HG03045 (cell line): ENCODE data around the gene SIK1.
"Not testable (repeated sequence)": the region's sequence is repeated elsewhere in the genome, so short reads cannot be mapped to it uniquely, and the experiment has no call there.

Source experiments
- ATAC-seq: cut with Tn5 transposase; IDR thresholded peaks from one replicate; pipeline ENCODE4 v1.9.1; 2021; ENCODE audit warnings: mild to moderate bottlenecking, moderate library complexity; ENCODE audit not compliant: unreplicated experiment

Gene SIK1

DNA sequence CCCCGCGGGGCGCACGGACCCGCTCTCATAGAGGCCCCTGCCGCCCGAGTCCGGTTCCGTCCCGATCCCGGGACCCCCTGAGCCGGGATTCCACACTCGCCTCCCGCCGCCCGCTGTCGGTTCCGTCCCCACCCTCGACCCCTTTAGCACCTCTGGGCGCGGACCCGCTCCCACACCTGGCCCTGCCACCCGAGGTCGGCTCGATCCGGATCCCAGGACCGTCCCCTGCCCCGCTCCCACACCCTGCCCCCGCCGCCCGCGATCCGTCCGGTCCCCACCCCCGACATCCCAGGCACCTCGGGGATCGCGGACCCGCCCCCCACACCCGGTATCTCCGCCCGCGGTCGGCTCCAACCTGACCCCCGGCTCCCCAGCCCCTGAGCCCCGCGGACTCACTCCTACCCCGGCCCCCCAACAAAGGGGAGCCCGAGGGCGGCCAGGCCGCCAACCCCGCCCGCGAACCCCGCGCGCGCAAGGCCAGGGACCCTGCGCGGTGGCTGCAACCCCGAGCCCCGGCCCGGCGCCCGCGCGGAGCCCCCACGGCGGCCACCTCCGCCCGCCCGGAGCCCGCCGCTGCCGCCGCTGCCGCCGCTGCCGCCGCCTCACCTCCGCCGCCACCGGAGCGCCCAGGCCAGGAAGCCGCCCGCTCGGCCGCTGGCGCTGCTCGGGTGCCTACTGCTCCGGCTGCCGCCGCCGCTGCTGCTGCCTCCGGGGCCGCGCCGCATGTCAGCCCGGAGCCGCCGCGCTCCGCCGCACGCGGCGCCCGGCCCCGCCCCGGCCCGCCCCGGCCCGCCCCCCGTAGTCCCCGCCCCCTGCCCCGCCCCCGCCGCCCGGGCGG lies at the start of gene SIK1:
Gene SIK1 (minus strand): TSS at position 728 of the 838 bp plus-strand sequence. CDS start 953 bp downstream, outside the sequence.
- not testable (repeated sequence) for ATAC-seq

DNA sequence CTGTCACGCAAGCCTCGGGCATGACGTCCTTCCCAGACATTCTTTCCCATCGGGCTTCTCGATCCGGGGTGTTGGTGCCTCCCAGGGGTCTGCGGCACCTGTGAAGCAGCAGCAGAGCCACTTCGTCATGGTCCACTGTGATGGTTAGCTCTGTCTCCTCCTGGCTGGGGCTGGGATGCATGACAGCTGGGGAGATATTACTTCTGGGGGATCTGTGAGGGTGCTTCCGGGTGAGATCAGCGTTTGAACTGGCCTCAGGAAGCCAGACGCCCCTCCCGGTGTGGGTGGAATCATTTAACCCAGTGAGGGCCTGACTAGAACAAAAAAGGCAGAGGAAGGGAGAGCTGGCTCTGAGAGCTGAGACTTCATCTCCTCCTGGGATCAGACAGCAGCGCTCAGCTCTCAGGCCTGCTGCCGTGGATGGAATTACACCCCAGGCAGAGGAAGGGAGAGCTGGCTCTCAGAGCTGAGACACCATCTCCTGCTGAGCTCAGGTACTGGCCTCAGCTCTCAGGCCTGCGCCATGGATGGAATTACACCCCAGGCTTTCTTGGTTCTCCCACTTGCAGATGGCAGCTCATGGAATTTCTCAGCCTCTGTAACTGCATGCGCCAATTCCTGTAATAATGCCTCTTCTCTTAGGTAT lies 44.8 kb upstream of the SIK1 start:
- ATAC-seq = not testable (repeated sequence)

DNA sequence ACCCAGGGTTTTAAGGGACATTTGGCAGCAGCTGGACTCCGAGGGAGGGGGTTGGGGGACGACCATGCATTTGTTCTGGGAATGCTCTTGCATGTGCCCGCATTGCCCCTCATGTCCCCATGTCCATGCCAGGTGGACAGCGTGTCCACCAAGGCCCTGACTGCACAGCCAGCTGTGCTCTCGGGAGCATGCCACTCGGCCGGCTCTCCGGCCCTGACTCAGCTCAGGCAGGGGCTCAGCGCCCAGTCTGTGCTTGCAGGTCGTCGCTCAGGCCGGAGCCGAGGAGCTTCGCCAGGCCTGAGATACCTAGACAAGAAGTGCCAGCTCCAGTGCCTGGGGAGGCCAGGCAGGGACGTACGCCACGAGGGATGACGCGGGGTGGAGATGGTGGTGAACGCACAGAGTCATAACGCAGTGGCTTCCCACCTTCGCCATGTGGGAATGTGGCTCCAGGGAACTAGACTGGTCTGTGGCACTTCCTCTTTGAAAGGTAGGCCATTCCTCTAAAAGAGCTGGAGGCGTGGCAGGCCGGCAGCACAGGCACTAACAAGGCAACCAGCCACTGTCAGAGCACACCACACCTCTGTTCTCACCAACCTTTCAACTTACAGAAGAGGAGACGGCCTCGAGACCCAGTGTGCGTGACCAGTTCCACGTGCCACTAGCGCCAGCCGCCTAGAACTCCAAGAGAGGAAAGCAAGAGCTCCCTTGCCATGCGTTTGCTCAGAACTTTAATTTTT lies 43.0 kb upstream of the SIK1 start:
- not testable (repeated sequence) for ATAC-seq

- no peak for ATAC-seq
Observed at GRCh38 chr21:43467785-43468184, 40.9 kb upstream of the SIK1 start.

DNA sequence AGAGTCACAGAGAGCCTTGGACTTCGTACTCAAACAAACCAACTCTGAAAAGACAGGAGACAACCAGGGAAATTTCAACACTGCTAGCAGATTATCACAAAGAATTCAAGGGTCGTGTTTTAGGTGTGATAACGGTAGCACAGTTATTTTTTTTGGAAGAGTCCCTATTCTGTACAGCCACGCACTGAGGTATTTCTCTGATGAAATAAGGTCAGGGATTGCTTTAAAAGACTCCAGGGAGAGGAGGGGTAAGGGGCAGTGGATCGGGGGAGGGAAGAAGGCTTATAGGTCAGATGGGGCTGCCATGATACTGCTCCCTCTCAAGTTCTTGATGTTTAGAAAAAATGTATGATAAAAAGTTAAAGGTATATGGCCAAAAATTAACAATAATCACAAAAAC lies 38.2 kb upstream of the SIK1 start:
- ATAC-seq = not testable (repeated sequence)

GRCh38 chr21:43463498-43464261 lies 36.7 kb upstream of the SIK1 start:
- not testable (repeated sequence) for ATAC-seq

DNA sequence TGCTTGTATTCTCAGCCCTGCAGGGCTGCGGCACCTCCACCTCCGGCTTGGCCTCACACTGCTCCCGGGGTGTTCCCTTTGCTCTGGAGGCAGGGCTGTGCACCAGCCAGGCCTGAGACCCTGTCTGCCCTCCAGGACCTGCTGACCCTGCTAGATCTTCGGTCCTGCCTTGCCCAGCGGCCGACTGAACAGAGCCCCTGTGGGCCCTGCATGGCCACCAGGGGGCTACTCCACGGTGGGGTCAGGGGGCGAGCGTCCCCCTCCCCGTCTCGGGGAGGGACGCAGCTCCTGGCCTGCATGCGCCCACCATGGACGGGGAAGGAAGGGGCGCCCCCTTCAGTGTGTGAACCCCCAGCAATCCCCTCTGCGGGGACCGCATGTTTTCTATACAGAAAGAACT lies 36.0 kb upstream of the SIK1 start:
- not testable (repeated sequence) for ATAC-seq

GRCh38 chr21:43460475-43460874 lies 33.5 kb upstream of the SIK1 start:
- ATAC-seq = not testable (repeated sequence)

- ATAC-seq = not testable (repeated sequence)
Observed at GRCh38 chr21:43458995-43459394, 32.1 kb upstream of the SIK1 start.

DNA sequence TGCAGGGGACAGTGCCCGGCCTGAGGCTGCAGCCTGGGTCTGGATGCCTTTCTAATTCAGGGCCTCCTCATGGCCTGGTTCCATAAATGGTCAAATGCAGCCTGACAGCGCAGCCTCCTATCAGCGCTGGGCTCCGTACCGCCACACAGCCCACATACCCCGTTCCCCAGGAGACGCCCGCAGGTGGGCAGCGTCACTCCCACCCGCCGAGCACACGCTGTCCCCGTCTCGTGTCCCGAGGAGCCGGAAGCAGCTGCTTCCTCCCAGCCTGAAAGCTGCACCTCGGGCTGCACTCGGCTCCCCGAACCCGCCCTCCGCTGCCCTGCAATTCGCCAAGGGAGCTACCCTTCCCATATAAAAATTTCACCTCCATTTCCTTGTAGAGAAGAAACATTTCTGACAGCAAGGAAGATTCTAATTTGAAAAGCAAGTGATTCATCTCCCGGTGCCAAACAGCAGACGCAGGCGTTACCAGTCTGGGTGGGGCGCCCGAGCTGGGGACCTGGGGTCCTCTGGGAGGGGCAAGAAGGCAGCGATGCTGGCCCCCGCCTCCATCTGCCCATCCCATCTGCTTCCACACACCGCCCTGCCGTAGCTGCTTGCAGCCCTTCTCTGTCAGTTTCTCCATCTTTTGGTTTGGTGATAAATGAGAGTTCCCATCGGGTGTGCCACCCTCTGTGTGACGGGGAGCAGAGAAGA lies 29.8 kb upstream of the SIK1 start:
- not testable (repeated sequence) for ATAC-seq

DNA sequence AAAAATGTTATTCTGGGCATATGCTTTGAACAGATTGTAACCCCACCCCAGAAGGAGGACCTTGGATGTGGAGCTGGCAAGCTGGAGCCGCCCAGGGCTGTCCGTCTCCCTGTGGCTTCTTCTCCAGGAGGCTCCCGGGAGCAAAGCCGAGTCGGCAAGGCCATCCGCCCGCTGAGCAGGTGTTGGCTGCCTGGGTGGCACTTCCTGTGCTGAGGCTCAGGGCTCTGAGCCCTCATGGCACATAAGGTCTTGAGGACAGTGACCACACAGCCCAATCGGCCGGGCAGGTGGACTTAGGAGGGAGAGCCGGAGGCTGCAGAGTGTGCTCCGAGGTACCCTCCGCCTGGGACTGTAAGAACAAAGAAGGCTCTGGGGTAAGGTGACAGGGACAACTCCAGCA lies 28.8 kb upstream of the SIK1 start:
- ATAC-seq = not testable (repeated sequence)

- not testable (repeated sequence) for ATAC-seq
Observed at GRCh38 chr21:43454176-43454575, 27.2 kb upstream of the SIK1 start.

GRCh38 chr21:43451850-43452249 lies 24.9 kb upstream of the SIK1 start:
- ATAC-seq = not testable (repeated sequence)

- ATAC-seq = not testable (repeated sequence)
Observed at GRCh38 chr21:43450287-43450686, 23.4 kb upstream of the SIK1 start.

DNA sequence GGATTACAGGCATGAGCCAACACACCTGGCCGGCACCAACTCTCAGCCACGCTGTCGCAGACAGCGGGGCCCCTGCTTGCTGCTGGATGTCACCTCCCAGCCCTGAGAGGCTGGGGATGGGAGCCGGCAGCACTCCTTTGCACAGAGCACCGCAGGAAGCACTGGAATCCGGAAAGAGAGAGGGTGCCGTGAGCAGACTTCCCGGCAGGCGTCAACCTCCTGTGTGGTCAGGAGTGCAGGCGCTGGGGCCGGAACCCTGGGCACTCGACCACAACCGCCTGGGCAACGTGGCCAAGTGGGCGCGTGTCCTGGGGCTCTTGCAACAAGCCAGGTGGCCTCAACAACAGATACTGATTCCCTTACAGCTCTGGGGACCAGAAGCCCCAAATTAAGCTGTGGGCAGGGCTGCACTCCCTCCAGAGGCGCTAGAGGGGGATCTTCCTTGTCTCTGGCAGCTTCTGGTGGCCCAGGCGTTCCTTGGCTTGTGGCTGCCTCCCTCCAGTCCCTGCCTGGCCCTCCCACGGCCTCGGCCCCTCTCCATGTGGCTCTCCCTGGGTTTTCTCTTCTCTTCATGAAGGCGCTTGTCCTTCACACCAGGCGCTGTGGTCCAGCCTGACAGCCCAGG lies 20.5 kb upstream of the SIK1 start:
- ATAC-seq = not testable (repeated sequence)

DNA sequence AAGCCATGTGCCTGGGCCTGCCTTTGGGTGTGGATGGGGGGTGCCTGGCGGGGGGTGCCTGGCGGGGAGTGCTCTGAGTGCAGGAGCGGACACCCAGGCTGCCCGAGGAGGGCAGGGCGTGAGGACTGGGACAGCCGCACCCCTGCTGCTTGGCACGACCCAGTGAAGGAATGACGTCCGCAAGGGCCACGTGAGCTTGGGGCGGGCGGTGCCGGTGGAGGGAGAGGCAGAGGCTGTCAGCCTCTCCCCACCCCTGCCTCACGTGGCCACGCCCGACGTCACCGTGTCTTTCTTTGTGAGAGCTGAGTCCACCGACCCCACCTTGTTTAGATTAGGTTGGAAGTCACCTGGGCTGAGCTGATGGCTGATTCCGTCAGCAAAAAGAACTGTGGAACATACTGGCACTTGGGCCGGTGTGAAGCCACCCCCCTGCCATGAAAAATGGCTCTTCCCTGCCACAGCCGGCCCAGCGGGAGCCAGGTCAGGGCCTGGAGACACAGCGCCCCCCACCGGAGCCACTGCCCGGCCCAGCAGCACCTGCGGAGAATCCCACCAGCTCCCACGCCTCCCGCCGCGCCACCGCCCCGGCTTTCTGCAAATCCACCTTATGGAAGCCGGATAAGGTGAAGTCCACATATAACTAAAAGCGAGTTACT lies 19.5 kb upstream of the SIK1 start:
- ATAC-seq = not testable (repeated sequence)

GRCh38 chr21:43444524-43444923 lies 17.6 kb upstream of the SIK1 start:
- ATAC-seq = not testable (repeated sequence)

DNA sequence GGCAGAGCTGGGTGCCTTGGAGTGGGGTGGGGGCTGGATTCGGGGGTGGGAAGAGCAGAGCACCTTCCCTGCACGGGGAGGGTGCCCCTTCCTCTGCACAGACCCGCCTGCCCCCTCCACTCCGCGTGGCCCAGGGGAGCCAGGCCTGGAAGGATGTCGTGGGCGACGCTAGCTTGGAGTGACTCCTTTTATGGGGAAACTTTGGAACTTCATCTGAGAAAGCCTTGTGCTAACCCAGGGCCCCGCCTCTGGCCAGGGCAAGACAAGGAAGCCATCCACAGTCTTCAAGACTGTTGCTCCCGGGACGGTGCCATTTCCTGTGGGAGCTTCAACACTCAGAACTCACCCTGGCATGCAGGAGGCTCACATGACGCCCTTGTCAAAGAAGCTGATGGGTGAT lies 15.6 kb upstream of the SIK1 start:
- ATAC-seq = not testable (repeated sequence)
